GM21360 (cell line): ENCODE measurements around the gene ASNSD1.

Source experiments
- ATAC-seq: cut with Tn5 transposase; IDR thresholded peaks from one replicate; pipeline ENCODE4 v1.9.1; 2021; ENCODE audit warnings: mild to moderate bottlenecking, moderate library complexity; ENCODE audit not compliant: unreplicated experiment

The ASNSD1 gene

GRCh38 chr2:189661148-189661956 lies at the start of gene ASNSD1:
Gene ASNSD1, plus strand, starts transcription at chr2:189661459. Its CDS starts 4,674 bp downstream, at chr2:189666133.
- ATAC-seq = peak; percentile 91

GRCh38 chr2:189613077-189613636 lies 48.1 kb upstream of the ASNSD1 start:
- no peak for ATAC-seq

GRCh38 chr2:189613650-189614420 lies 47.4 kb upstream of the ASNSD1 start:
- ATAC-seq = no peak

- ATAC-seq = no peak
Measured at GRCh38 chr2:189614585-189614984, 46.7 kb upstream of the ASNSD1 start.

GRCh38 chr2:189618197-189618596 lies 43.1 kb upstream of the ASNSD1 start:
- ATAC-seq = no peak

- no peak for ATAC-seq
Measured at GRCh38 chr2:189621781-189622180, 39.5 kb upstream of the ASNSD1 start.

GRCh38 chr2:189623049-189623448 lies 38.2 kb upstream of the ASNSD1 start:
- no peak for ATAC-seq

GRCh38 chr2:189624648-189625355 lies 36.5 kb upstream of the ASNSD1 start:
- no peak for ATAC-seq

GRCh38 chr2:189625636-189626035 lies 35.6 kb upstream of the ASNSD1 start:
- no peak for ATAC-seq

GRCh38 chr2:189627789-189628188 lies 33.5 kb upstream of the ASNSD1 start:
- no peak for ATAC-seq

- no peak for ATAC-seq
Measured at GRCh38 chr2:189628817-189629530, 32.3 kb upstream of the ASNSD1 start.

- ATAC-seq = no peak
Measured at GRCh38 chr2:189629531-189630453, 31.5 kb upstream of the ASNSD1 start.

- ATAC-seq = no peak
Measured at GRCh38 chr2:189631849-189632248, 29.4 kb upstream of the ASNSD1 start.

GRCh38 chr2:189633392-189633811 lies 27.9 kb upstream of the ASNSD1 start:
- ATAC-seq = no peak

- no peak for ATAC-seq
Measured at GRCh38 chr2:189635353-189635752, 25.9 kb upstream of the ASNSD1 start.

GRCh38 chr2:189638301-189639006 lies 22.8 kb upstream of the ASNSD1 start:
- ATAC-seq = no peak

- no peak for ATAC-seq
Measured at GRCh38 chr2:189639007-189639609, 22.2 kb upstream of the ASNSD1 start.

GRCh38 chr2:189641002-189641401 lies 20.3 kb upstream of the ASNSD1 start:
- no peak for ATAC-seq
